ENCODE results near the gene C1QTNF5.
A peak's percentile ranks its signal among the peaks of the same experiment; 100 is the strongest.

Gene C1QTNF5

DNA sequence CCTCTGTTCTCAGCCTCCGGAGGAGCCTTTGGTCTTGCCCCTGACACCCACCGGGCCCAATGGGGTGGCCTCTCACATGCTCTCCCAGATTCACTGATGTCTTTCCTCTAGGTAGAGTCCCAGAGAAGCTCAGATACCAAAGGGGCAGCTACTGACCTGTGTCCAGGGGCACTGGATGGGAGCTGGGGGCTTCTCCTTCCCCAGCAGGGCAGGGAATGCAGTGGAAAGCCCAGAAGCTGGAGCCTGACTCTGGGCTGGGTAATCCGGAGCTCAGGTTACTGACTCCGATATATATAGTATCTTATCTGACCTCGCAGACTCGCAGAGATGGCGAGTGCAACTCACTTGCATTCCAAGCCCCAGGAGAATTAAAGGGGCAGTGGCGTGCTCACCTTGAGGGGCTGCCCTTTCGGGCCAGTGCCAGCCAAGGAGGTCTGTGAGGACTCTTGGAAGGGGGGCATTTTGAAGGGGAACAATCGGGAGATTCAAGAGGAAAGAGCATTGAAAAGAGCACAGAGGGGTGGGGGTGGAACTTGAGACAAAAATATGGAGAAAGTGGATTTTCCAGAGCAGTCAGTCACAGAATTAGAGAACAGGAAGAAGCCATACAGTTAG is 38.3 kb upstream of the C1QTNF5 start:
- Histone ChIP-seq H3K36me3 (ENCODE audit: control insufficient read depth, insufficient read depth, low read length) (no peaks in the 10 kb centered on the region), H3K9ac (ENCODE audit: low read depth, low read length) (no peak overlapping the region), H3K4me1 (ENCODE audit: control insufficient read depth, insufficient read depth, low read length) (peaks cover 60% of the 10 kb centered on the region)

DNA sequence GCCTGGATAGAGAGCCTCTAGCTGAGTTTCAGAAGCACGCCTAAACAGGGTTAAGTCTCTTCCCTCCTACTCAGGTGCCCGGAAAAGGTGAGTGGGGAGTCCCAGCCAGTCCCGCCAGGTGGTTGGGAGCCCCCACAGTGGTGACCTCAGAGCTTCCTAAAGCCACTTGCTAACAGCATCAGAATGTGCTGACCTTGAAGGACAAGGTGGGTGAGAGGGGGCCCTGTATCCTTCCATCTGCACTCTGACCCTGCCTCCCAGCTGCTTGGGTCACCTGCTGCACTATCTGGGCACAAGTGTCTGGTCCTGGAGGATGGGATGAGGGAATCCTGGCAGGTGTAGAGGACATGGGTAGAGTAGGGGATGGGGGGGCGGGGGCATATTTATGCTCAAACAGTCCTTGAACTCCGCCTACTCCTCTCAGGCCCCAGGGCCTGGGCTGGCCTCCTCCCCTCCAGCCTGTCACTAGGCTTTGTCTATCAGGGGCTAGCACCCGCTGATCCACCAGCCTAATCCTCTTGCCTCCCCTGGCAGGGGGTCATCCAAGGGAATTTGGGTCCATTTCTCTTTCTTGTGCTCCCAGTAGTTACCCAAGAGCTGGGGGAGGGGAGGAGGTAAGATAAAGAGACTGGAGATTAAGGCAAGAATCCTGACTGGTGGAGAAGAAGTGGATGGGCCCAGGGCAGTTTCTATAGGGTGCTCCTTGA is 37.4 kb upstream of the C1QTNF5 start:
- Histone ChIP-seq H3K4me3 (ENCODE audit: low read depth, low read length) (peak overlapping the region; percentile 12; the same call in 1 of the 2 replicates), H3K9me3 (ENCODE audit: control insufficient read depth, insufficient read depth, low read length) (no peaks in the 10 kb centered on the region), H3K4me1 (ENCODE audit: control insufficient read depth, insufficient read depth, low read length) (peaks cover 61% of the 10 kb centered on the region), H3K27me3 (ENCODE audit: control insufficient read depth, insufficient read depth, low read length) (peaks cover 18% of the 10 kb centered on the region), H3K9ac (ENCODE audit: low read depth, low read length) (no peak overlapping the region), H3K27ac (ENCODE audit: low read depth, low read length) (peak overlapping the region; percentile 72), H3K36me3 (ENCODE audit: control insufficient read depth, insufficient read depth, low read length) (no peaks in the 10 kb centered on the region)

More for the DNA sequence above, 38.3 kb upstream of the C1QTNF5 start:
- peaks cover 20% of the 10 kb centered on the region for H3K27me3 ChIP-seq (ENCODE audit: control insufficient read depth, insufficient read depth, low read length)
- peak overlapping the region; percentile 12; the same call in 1 of the 2 replicates for H3K4me3 ChIP-seq (ENCODE audit: low read depth, low read length)
- H3K9me3 ChIP-seq (ENCODE audit: control insufficient read depth, insufficient read depth, low read length) = no peaks in the 10 kb centered on the region
- peak overlapping the region; percentile 72 for H3K27ac ChIP-seq (ENCODE audit: low read depth, low read length)

DNA sequence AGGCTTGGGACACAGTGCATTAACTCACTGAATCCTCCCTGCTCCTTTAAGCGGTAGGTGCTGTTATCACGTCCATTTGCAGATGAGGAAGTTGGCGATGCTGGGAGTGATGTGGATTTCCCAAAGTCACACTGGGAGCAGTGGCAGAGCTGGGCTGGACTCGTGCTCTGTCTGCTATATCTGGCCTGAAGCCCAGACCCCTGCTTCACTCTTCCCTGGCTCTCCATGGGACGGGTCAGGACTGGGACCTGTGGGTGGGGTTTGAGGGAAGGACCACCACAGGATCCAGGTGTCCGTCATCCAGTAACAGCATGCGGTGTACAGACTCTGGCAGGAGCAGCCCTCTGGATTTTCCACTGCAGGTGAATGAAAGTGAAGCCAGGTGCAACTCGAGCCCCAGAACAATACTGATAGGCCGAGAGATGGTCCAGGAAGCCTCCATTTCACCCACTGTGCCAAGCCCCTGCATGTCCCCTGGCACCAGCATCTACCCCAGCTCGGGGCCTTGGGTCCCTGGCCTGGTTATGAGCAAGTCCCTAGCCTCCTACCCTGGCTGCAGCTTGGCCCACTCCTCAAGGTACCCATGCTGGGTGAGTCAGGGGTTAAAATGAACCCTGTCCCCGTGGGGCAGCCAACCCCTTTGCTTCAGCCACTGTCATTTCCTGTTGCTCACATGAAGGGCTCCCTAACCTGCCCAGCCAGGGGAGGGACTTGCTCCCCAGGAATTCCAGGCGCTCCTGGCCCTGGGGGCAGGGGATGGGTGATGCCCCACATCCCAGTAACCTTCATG is 36.6 kb upstream of the C1QTNF5 start:
- Histone ChIP-seq H3K27ac (ENCODE audit: low read depth, low read length) (peak overlapping the region; percentile 72), H3K27me3 (ENCODE audit: control insufficient read depth, insufficient read depth, low read length) (peaks cover 18% of the 10 kb centered on the region), H3K9me3 (ENCODE audit: control insufficient read depth, insufficient read depth, low read length) (no peaks in the 10 kb centered on the region), H3K9ac (ENCODE audit: low read depth, low read length) (no peak overlapping the region), H3K4me1 (ENCODE audit: control insufficient read depth, insufficient read depth, low read length) (peaks cover 61% of the 10 kb centered on the region), H3K36me3 (ENCODE audit: control insufficient read depth, insufficient read depth, low read length) (no peaks in the 10 kb centered on the region), H3K4me3 (ENCODE audit: low read depth, low read length) (no peak overlapping the region)

DNA sequence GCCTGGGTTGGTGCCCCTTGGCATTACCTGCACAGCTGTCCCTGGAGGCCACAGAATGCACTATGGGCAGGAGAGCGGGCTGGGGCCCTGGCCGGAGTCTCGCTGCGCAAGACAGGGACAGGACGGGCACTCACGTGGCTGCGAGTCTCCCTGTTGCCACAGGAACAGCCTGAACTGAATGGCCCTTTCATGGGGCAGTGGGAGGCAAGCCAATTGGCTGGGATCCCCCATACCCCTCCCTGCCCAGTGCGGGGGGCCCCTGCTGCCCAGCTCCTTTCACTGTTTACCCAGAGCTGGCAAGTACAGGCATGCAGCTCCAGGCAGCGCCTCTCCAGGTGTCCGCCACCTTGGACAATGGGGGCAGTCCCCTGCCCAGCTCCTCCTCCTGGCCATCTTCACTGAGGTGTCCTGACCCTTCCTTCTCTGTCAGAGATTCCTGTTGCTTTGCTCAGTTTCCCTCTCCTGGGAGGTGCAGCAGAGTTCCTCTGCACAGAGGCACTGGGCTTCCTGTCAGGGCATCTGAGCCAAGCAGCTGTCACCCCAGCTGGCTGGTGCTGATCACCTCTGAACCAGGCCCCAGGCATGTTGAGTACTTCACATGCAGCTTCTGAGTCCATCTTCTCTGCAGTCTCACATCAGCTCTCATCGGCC is 35.6 kb upstream of the C1QTNF5 start:
- Histone ChIP-seq H3K27ac (ENCODE audit: low read depth, low read length) (peak overlapping the region; percentile 31), H3K4me3 (ENCODE audit: low read depth, low read length) (no peak overlapping the region), H3K27me3 (ENCODE audit: control insufficient read depth, insufficient read depth, low read length) (peaks cover 18% of the 10 kb centered on the region), H3K4me1 (ENCODE audit: control insufficient read depth, insufficient read depth, low read length) (peaks cover 64% of the 10 kb centered on the region), H3K36me3 (ENCODE audit: control insufficient read depth, insufficient read depth, low read length) (no peaks in the 10 kb centered on the region), H3K9ac (ENCODE audit: low read depth, low read length) (no peak overlapping the region), H3K9me3 (ENCODE audit: control insufficient read depth, insufficient read depth, low read length) (no peaks in the 10 kb centered on the region)

DNA sequence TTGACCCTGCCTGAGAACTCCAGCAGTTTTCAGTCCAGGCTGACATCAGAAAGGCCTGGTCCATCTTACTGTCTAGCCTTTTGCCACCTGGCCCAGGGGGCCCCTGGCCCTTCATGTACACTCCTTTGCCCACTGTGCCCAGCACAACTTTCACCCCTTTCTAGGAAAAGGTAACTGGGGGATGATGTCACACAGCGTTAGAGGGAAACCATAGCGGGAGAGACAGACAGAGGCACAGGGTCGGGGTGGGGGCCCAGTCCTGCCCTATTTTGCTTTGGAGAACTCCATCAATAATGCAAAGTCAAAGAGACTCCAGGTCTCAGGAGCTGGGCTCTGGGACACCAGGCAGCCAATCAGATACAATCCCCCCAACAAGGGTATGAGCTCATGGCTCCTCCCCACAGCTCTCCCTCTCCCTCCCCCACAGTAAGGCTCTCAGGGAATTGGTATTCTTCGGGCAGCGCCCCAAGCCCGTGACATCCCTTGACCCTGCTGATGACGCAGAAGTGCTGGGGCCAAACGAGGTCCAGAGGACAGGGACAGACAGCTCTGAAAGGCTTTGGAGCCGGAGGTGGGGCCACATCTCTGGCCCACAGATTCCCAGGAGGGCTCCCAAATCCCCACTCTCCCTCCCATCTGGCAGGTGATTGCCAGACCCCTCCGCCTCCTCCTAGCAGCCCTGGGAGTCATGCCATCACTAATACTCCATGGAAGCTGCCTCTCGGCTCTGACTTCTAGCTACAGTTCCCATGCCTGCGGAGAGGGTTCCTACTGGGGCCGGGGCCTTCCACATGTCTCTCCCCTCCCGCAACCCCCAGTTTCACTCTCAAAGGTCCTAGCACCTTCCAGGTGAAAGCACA is 34.9 kb upstream of the C1QTNF5 start:
- no peaks in the 10 kb centered on the region for H3K9me3 ChIP-seq (ENCODE audit: control insufficient read depth, insufficient read depth, low read length)
- peak overlapping the region; percentile 31 for H3K27ac ChIP-seq (ENCODE audit: low read depth, low read length)
- peaks cover 11% of the 10 kb centered on the region for H3K27me3 ChIP-seq (ENCODE audit: control insufficient read depth, insufficient read depth, low read length)
- H3K4me3 ChIP-seq (ENCODE audit: low read depth, low read length) = no peak overlapping the region
- H3K4me1 ChIP-seq (ENCODE audit: control insufficient read depth, insufficient read depth, low read length) = peaks cover 63% of the 10 kb centered on the region
- no peaks in the 10 kb centered on the region for H3K36me3 ChIP-seq (ENCODE audit: control insufficient read depth, insufficient read depth, low read length)
- H3K9ac ChIP-seq (ENCODE audit: low read depth, low read length) = no peak overlapping the region

DNA sequence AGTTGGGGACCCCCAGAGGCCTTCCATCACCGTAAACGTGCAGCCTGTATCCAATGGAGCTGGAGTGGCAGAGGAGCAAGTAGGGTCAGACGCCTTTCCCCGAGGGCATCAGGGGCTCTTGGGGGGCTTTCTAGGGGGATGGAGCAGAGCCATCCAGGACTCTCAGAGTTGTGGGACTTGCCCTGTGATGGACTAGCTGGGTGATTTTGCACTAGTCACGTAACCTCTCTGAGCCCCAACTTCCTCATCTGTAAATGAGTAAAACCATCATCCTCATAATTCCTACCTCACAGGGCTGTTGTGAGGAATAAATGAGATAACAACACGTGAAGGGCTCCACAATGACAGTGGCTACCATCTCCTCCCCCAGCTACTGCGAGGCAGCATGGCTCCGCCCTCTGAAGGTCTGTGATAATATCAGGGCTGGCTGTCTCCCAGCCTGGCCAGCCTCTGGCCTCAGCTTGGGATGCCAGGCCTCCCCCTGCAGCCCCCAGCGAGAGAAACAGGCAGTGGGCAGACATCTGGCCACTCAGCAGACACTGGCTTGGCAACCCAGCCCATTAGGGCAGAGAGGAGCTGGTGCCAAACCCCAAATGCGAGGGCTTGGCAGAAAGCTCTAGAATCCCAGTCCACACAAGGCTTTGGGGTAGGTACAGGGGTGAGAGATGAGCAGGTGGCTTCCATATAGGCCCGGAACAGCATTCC is 34.1 kb upstream of the C1QTNF5 start:
- H3K4me3 ChIP-seq (ENCODE audit: low read depth, low read length) = no peak overlapping the region
- peaks cover 5% of the 10 kb centered on the region; the same call in 1 of the 2 replicates for H3K27me3 ChIP-seq (ENCODE audit: control insufficient read depth, insufficient read depth, low read length)
- no peaks in the 10 kb centered on the region for H3K9me3 ChIP-seq (ENCODE audit: control insufficient read depth, insufficient read depth, low read length)
- no peak overlapping the region for H3K9ac ChIP-seq (ENCODE audit: low read depth, low read length)
- no peak overlapping the region for H3K27ac ChIP-seq (ENCODE audit: low read depth, low read length)
- H3K36me3 ChIP-seq (ENCODE audit: control insufficient read depth, insufficient read depth, low read length) = no peaks in the 10 kb centered on the region
- H3K4me1 ChIP-seq (ENCODE audit: control insufficient read depth, insufficient read depth, low read length) = peaks cover 58% of the 10 kb centered on the region

DNA sequence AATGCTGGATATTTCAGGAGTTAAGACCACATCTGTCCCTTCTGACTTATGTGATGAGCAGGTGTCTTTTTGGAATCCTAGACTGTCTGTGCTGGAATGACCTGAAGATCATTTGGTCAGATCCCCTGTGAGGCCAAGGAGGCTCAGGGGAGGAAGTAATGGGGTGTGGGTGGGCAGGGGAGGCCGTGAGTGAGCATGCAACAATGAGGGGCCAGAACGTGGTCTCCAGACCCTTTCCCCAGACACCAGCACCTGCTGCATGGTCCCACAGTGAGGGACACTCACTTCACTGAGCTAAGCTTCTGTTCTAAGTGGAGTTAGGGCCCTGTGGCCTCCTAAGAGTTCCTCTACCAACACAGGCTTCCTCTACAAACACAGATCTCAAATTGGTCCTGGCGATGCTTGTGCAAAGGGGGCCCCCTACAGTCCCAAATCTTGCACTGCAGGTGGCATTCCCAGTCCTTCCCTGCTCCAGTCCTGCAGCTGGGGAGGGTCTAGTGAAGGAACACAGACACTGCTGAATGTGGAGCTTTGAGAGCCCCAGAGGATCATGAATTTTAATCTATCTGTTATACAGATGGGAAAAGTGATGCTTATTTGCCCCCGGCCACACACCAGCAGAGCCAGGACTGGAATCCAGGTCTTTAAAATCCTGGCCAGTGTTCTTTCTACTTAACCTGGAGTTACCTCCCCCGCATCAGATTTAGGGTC is 33.4 kb upstream of the C1QTNF5 start:
- Histone ChIP-seq H3K27me3 (ENCODE audit: control insufficient read depth, insufficient read depth, low read length) (no peaks in the 10 kb centered on the region), H3K9me3 (ENCODE audit: control insufficient read depth, insufficient read depth, low read length) (no peaks in the 10 kb centered on the region), H3K36me3 (ENCODE audit: control insufficient read depth, insufficient read depth, low read length) (no peaks in the 10 kb centered on the region), H3K4me3 (ENCODE audit: low read depth, low read length) (no peak overlapping the region), H3K27ac (ENCODE audit: low read depth, low read length) (no peak overlapping the region), H3K9ac (ENCODE audit: low read depth, low read length) (no peak overlapping the region), H3K4me1 (ENCODE audit: control insufficient read depth, insufficient read depth, low read length) (peaks cover 53% of the 10 kb centered on the region)

DNA sequence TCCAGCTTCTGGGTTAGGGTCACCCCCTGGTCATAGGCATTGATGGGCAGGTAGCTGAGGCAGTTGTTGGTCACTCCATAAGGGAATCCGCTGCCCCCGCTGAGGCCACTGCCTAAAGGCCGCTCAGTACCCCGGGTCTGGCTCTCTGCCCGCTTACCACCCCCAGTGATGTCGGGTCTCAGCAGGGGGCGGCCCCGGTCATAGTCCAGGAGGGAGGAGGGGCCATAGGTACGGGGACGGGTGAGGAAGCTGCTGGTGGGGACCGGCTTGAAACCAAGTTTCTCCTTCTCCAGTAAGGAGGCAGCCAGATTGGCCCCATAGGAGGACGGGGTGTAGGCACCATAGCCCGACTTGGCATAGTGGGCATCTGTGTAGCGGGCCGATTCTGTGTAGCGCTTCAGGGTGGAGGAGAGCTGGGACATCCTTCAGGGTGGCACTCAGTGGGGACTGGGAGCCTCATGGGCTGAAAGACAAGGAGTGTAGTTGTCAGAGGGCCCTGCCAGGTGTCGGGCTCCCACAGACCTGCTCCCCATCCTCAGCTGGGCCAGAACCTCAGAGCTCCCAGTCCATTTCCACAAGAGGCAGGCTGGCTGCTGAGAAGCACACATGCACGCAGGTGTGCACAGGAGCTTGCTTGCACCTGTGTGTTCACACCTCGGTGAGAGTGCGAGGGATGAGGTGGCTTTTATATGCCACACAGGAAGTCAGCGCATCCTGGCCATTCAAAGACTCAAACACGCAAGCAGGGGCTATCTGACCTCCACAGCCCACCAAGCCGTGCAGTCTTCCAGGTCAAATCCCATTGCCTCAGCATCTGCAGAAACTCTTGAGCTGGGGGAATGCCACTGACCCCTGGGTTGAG is 32.6 kb upstream of the C1QTNF5 start:
- H3K27me3 ChIP-seq (ENCODE audit: control insufficient read depth, insufficient read depth, low read length) = no peaks in the 10 kb centered on the region
- no peak overlapping the region for H3K27ac ChIP-seq (ENCODE audit: low read depth, low read length)
- H3K36me3 ChIP-seq (ENCODE audit: control insufficient read depth, insufficient read depth, low read length) = no peaks in the 10 kb centered on the region
- H3K4me3 ChIP-seq (ENCODE audit: low read depth, low read length) = no peak overlapping the region
- peaks cover 49% of the 10 kb centered on the region for H3K4me1 ChIP-seq (ENCODE audit: control insufficient read depth, insufficient read depth, low read length)
- no peaks in the 10 kb centered on the region for H3K9me3 ChIP-seq (ENCODE audit: control insufficient read depth, insufficient read depth, low read length)
- H3K9ac ChIP-seq (ENCODE audit: low read depth, low read length) = no peak overlapping the region

All from HUES48 (cell line).